GM19438 (cell line): ENCODE data around the gene SP7.
"Not testable (repeated sequence)": the region's sequence is repeated elsewhere in the genome, so short reads cannot be mapped to it uniquely, and the experiment has no call there.

ENCODE experiments used
- ATAC-seq: cut with Tn5 transposase; IDR thresholded peaks from one replicate; pipeline ENCODE4 v1.9.1; 2021; ENCODE audit warnings: low read depth; ENCODE audit not compliant: unreplicated experiment

The SP7 gene

GRCh38 chr12:53347905-53348304 is 11.8 kb upstream of the SP7 start:
- ATAC-seq, result no peak

DNA sequence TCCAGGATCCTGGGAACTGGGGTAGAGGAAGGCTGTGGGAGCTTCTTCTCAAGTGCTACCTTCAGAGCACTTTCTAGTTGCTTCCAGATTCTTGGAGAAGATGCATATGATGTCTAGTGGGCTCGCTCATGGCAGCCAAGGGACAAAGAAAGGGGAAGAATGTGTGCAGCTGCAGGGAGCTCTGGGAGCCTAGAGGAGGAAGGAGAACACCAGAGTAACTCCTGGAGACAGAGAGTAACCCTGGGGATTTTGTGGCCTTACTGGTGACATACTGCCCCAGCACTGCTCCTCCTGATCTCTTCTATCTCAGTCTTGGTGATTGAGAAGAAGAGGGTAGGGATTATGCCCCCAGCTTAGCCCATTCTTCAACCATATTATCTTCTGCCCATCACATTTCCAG is 10.3 kb upstream of the SP7 start:
- ATAC-seq, result no peak

DNA sequence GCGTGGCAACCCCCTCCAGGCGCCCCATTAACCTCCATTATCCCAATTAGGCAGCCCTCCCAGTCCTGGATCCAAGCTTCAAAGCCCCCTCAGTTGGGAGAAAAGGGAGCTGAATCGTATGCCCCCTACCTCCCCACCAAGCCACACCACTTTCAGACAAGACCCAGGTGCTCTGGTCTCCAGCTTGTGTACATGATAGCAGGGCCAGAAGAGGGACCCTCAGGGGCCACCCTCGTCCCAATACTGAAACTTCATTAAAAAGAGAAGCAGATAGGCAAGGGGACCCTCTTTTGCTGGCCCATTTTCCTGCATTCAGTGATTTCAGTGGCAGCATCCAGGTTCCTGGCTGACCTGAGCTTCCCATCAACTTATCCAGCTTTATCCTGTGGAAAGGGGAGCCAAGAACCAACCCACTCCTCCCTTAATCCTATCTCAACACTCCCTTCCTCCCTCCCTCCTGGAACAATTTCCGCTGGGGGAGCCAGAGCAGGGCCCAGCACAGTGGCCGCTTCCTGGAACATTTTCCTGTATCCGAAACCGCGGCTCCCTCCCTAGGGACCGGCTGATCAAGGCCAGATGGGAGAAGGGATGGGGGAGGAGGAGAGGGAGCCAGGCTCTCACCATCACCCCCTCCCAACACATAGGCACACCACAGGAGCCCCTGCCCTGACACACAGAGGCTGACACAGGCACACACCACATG is 9.5 kb upstream of the SP7 start:
- ATAC-seq, result no peak

DNA sequence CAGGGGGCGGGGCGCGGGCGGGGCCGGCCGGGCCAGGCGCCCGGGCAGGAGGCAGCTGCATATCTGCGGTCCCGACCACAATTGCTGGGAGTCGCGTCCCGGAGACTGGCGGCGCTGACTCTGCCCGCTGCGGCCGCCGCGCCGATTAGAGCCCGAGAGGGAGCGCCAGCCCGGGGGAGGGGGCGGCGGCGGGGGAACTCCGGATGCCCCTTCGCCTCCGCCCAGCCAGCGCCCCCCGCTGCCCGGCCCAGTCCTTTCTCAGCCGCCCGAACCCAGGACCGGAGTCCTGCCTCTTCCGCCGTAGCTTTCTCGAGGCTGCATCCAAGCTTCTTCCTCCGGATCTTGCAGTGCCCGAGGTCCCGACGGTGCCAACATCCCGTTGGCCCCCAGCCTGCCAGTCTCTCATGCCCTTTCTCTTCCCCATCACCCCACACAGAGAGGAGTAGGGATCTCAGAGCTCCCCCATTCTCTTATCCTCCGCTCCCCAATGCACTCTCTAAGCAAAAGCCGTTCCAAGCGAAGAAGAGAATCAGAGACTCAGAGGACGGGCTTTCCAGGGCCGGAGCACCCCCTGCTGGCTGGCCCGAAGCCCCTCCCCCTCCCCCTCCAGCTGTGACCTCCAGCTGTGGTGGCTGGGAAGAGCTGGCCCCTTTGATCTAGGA is 8.8 kb upstream of the SP7 start:
- no peak for ATAC-seq

- no peak for ATAC-seq
Observed at GRCh38 chr12:53344487-53344823, 8.3 kb upstream of the SP7 start.

GRCh38 chr12:53343969-53344368 is 7.8 kb upstream of the SP7 start:
- no peak for ATAC-seq

- ATAC-seq, result no peak
Observed at GRCh38 chr12:53343449-53343848, 7.3 kb upstream of the SP7 start.

DNA sequence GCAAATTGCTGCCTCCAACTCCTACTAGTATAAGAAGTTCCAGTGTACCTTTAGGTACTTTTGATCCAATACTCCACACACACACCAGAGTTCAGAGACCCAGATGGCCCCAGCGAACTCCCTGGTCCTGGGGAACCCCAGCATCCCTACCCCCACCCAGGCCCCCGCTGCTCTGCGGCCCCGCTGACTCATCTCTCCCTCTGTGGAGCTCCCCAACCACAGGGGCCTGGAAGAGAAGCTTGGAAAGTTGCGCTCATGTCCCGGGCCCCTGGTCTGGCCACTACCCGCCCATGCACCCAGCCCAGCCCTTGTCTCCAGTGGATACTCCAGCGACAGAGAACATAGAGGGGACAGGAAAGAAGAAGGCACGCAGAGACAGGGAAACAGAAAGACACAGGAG is 4.2 kb upstream of the SP7 start:
- ATAC-seq, result no peak

DNA sequence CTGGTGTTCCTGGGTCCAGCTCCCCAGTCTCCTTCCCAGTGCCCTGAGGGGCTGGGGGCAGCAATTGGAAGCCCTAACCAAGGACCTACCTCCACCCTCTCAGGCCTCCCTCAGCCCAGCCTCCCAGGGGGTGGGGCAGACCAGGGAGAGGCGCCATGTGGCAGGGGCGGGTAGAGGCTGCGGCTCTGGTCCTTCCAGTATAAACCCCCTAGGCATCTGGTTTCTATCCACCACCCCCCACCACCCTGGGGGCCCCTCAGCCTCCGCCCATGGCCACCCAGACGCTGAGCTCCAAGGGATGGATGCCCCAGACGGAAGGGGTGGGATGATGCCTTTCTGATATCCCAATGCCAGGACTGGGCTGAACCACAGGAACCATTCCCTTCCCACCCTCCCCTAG is 2.8 kb upstream of the SP7 start:
- ATAC-seq, result no peak

DNA sequence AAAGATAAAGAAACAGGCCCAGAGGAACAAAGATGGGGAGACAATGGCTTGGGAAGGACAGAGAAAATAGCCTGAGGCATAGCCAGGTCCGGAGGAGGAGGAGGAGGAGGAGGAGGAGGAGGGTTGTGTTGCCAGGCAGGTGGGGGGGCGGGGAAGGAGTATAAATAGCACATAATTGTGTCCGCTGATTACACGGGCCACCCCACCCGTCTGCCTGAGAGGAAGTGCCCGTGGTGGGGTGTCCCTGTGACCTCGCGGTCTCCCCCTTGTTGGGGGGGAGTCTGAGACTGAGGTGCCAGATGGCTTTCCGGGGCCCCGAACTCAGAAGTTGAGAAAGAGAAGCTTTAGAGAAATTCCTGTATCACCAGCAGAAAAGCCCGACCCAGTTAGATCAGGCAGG is 1.9 kb upstream of the SP7 start:
- no peak for ATAC-seq

DNA sequence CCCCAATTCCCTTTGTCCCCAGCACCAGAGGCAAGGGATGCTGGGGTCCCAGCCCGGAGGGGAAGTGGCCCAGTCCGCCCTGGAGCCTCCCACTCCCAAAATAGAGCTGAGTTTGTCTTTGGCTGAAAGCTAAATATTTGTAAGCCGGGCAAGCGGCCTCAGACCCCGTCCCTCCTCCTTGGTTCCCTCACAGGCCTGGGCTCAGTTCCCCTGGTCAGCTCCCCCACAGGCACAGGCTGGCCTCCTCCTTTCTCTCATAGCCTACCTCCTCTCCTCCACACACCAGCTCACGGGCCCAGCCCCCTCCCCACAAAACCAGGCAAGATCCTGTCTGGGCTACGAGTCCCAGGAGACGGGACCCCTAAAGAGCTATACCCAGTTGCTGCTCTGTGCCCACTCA is 1.3 kb downstream of the SP7 start:
- no peak for ATAC-seq

GRCh38 chr12:53333845-53334244 is 2.3 kb downstream of the SP7 start:
- no peak for ATAC-seq

- no peak for ATAC-seq
Observed at GRCh38 chr12:53333289-53333688, 2.9 kb downstream of the SP7 start.

GRCh38 chr12:53332744-53333143 is 3.4 kb downstream of the SP7 start:
- no peak for ATAC-seq

DNA sequence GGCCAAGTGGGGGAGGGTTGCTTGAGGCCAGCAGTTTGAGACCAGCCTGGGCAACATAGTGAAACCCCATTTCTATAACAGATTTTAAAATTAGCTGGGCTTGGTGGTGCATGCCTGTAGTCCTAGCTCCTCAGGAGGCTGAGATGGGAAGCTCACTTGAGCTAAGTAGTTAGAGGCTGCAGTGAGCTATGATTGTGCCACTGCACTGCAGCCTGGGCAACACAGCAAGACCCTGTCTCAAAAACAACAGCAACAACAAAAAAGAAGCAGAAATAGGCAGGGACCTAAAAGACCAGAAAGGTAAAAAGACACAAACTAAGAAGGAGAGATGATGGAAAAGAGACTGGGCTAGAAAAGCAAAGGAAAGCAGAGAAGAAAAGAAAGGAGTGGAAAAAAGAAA is 3.8 kb downstream of the SP7 start:
- not testable (repeated sequence) for ATAC-seq

DNA sequence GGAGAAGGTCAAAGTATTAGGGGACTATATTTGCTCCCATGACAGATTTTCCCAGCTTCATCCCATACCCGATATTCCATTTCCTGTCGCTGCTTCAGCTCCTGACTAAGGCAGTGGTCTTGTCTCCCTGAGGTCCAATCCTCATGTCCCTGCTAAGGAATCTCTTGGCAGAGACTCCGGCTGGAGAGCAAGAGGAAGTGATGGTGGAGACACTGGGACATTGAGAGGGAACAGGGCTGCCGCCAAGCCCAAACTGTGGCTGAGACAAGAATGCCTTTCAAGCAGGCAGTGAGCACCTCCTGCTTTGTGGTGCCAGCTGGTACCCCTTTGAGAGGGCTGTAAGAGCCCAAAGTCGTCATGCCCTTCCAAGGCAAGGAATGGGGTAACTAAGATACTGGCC is 5.5 kb downstream of the SP7 start:
- no peak for ATAC-seq

DNA sequence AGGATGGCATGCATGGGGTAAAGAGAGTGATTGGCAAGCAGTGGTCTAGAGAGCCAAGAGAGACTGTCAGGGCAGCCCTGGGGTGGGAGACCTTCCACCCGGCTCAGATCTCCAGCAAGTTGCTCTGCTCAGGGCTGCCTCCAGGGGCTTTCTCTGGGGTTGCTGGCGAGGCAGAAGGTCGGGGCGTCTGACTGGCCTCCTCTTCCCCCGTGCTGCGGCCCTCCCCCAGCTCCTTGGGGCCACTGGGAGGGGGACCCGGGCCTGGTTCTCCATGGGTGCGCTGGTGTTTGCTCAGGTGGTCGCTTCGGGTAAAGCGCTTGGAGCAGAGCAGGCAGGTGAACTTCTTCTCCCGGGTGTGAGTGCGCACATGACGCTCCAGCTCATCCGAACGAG is 8.1 kb downstream of the SP7 start:
- ATAC-seq, result no peak

- ATAC-seq, result no peak
Observed at GRCh38 chr12:53327435-53328042, 8.6 kb downstream of the SP7 start.

GRCh38 chr12:53326460-53327185 is 9.5 kb downstream of the SP7 start:
- ATAC-seq, result no peak

GRCh38 chr12:53325511-53326061 is 10.6 kb downstream of the SP7 start:
- no peak for ATAC-seq

DNA sequence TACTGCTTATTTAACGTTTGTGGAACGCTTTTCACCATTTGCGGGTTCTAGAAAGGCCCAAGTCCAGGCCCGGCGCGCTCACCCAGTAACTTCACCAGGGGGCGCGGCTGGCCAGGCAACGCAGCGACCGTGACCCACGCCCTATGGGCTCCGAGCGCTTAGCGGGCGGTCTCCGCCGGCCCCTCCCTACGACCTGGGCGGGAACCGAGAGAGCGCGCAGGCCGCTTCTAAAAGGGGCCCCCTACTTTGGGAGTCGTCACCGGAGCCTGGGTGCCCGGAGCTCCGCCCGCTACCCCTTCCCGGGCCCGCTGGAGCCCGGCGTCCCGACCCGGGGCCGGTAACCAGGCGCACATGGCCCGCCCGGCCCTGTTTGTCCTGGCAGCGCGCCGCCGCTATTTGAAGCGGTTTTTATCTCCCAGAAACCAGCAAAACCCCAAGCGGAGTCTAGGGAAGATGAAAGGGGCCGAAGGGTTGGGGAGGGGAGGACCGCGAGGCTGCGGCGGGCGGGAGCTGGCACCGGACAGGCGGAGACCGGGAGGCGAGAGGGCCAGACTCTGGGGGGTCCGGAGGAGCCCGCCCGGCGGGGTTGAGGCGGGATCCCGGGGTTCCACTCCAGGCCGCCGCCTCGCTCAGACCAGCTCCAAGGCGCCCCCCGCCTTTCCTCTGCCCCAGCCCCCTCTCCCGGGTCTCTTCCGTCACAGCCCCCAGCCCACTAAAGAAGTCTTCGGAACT is 11.2 kb downstream of the SP7 start:
- ATAC-seq, result peak; percentile 54
